GM18907 (cell line): ENCODE measurements around the gene IL3.

Source experiments
- ATAC-seq: cut with Tn5 transposase; IDR thresholded peaks from one replicate; pipeline ENCODE4 v1.9.1; 2021; ENCODE audit warnings: mild to moderate bottlenecking, moderate library complexity; ENCODE audit not compliant: unreplicated experiment

Gene IL3

GRCh38 chr5:132025403-132025971 is 35.0 kb upstream of the IL3 start:
- ATAC-seq: no peak

GRCh38 chr5:132026516-132027008 is 33.9 kb upstream of the IL3 start:
- no peak for ATAC-seq

- no peak for ATAC-seq
These were observed 33.4 kb upstream of the IL3 start for GRCh38 chr5:132027027-132027426.

GRCh38 chr5:132029609-132030330 is 30.7 kb upstream of the IL3 start:
- ATAC-seq: no peak

GRCh38 chr5:132030610-132031009 is 29.8 kb upstream of the IL3 start:
- no peak for ATAC-seq

- no peak for ATAC-seq
These were observed 28.3 kb upstream of the IL3 start for GRCh38 chr5:132032196-132032595.

GRCh38 chr5:132033122-132033521 is 27.3 kb upstream of the IL3 start:
- no peak for ATAC-seq

- ATAC-seq: no peak
These were observed 23.1 kb upstream of the IL3 start for GRCh38 chr5:132037353-132037752.

GRCh38 chr5:132044207-132044606 is 16.2 kb upstream of the IL3 start:
- ATAC-seq: no peak

GRCh38 chr5:132046880-132047299 is 13.6 kb upstream of the IL3 start:
- ATAC-seq: no peak

GRCh38 chr5:132049093-132049492 is 11.4 kb upstream of the IL3 start:
- no peak for ATAC-seq

- ATAC-seq: no peak
These were observed 10.9 kb upstream of the IL3 start for GRCh38 chr5:132049559-132049958.

- ATAC-seq: no peak
These were observed 10.3 kb upstream of the IL3 start for GRCh38 chr5:132050136-132050535.

- ATAC-seq: no peak
These were observed 9.5 kb upstream of the IL3 start for GRCh38 chr5:132050661-132051552.

GRCh38 chr5:132052520-132052919 is 7.9 kb upstream of the IL3 start:
- no peak for ATAC-seq

- ATAC-seq: no peak
These were observed 7.0 kb upstream of the IL3 start for GRCh38 chr5:132053483-132053882.

GRCh38 chr5:132054031-132054696 is 6.3 kb upstream of the IL3 start:
- no peak for ATAC-seq

GRCh38 chr5:132054697-132055440 is 5.6 kb upstream of the IL3 start:
- ATAC-seq: no peak

GRCh38 chr5:132055441-132055807 is 5.0 kb upstream of the IL3 start:
- ATAC-seq: no peak

- no peak for ATAC-seq
These were observed 4.4 kb upstream of the IL3 start for GRCh38 chr5:132055808-132056609.
